Measurements from ENCODE around the gene PRPSAP2.

Gene PRPSAP2

GRCh38 chr17:18960803-18961511, 103.0 kb downstream of the PRPSAP2 start:
- H3K4me1 ChIP-seq (ENCODE audit: control extremely low read depth in 1 of 4, control insufficient read depth in 4 of 4, insufficient read depth in 4 of 4, low read length in 3 of 4) = peaks cover 0 to 24% (median 16%) of the 10 kb centered on the region in 4 experiments
- POLR2A ChIA-PET = interaction anchor here (1.1 kb wide), 1 partner anchor 15 kb away, joined by 3 read pairs; no protein-coding TSS in a partner anchor

DNA sequence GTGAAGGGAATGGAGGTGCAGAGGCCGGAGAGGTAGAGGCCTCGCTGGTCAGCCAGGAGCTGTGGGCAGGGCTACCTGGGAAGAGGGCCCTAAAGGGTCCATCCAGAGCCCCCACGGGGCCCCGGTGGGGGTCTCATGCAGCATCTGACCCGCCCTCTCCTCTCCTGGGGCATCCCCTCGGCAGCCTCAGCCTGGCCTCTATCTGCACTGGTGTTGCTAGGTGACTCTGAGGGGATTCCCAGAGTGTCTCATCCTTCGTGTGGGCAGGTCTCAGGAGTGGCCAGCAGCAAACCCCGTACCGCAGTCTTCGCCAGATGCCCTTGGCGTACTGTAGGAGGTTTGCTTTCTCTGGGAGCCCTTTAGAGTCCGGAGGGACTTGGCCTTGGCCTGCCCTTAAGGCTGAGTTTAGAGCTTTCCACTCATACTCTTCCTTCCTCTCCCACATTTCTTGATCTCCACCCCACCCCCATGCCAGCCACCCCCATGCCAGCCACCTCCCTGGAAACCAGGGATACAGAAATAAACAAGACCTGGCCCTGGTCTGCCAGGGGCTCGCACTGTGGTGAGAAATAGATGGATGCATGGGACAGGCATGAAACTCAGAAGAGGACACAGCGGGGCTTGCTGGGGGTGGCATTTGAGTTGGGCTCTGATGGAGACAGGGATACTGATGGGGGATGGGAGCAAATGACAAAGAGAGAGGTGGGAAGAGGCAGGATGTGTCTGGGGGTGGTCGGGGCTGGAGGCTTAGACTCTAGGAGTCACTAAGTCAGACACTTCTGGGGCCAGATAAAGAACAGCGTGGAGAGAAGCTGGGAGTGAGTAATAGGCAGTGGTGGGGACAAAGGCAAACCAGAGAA, 103.9 kb downstream of the PRPSAP2 start:
- ChIA-PET POLR2A (no interaction called here), CTCF (interaction anchor here (0.8 to 4.2 kb wide), 19 partner anchors 8 to 260 kb away, joined by 3 to 29 read pairs (median 6); partner anchors contain the start of genes FAM83G and SLC5A10)
- peak in 1 of 3 donors; percentile 25 for DNase-seq
- Histone ChIP-seq H3K4me3 (ENCODE audit: control insufficient read depth in 1 of 7, extremely low read depth in 1 of 7, insufficient read depth in 4 of 7, low read depth in 2 of 7, low read length in 6 of 7) (no peak overlapping the region), H3K27me3 (replicated peaks in 2 of 5; ENCODE audit: control insufficient read depth in 4 of 5, insufficient read depth in 5 of 5, low read length in 4 of 5) (no peaks in the 10 kb centered on the region), H3K27ac (ENCODE audit: insufficient read depth in 1 of 2, low read depth in 1 of 2, low read length in 2 of 2, poor library complexity in 1 of 2, severe bottlenecking in 2 of 2) (no peak overlapping the region), H3K36me3 (ENCODE audit: control insufficient read depth in 4 of 4, insufficient read depth in 4 of 4, low read length in 3 of 4) (no peaks in the 10 kb centered on the region), H3K9me3 (ENCODE audit: control extremely low read depth in 1 of 5, control insufficient read depth in 4 of 5, insufficient read depth in 2 of 5, low read depth in 1 of 5, low read length in 4 of 5) (no peaks in the 10 kb centered on the region), H3K4me1 (ENCODE audit: control extremely low read depth in 1 of 4, control insufficient read depth in 4 of 4, insufficient read depth in 4 of 4, low read length in 3 of 4) (peaks cover 0 to 31% (median 24%) of the 10 kb centered on the region in 4 experiments)
- 96% methylated on average over 8 of the region's 16 CpGs for WGBS (ENCODE audit: insufficient coverage)

More at GRCh38 chr17:18960803-18961511, 103.0 kb downstream of the PRPSAP2 start:
- H3K27me3 ChIP-seq (replicated peaks in 2 of 5; ENCODE audit: control insufficient read depth in 4 of 5, insufficient read depth in 5 of 5, low read length in 4 of 5) = no peaks in the 10 kb centered on the region
- 32% methylated on average over 14 of the region's 17 CpGs for WGBS (ENCODE audit: insufficient coverage)
- H3K36me3 ChIP-seq (ENCODE audit: control insufficient read depth in 4 of 4, insufficient read depth in 4 of 4, low read length in 3 of 4) = no peaks in the 10 kb centered on the region
- no peak overlapping the region for H3K4me3 ChIP-seq (ENCODE audit: control insufficient read depth in 1 of 7, extremely low read depth in 1 of 7, insufficient read depth in 4 of 7, low read depth in 2 of 7, low read length in 6 of 7)
- no peak overlapping the region for H3K27ac ChIP-seq (ENCODE audit: insufficient read depth in 1 of 2, low read depth in 1 of 2, low read length in 2 of 2, poor library complexity in 1 of 2, severe bottlenecking in 2 of 2)
- no peaks in the 10 kb centered on the region for H3K9me3 ChIP-seq (ENCODE audit: control extremely low read depth in 1 of 5, control insufficient read depth in 4 of 5, insufficient read depth in 2 of 5, low read depth in 1 of 5, low read length in 4 of 5)
- peak; percentile 49 to 64 (median 49) for DNase-seq
- CTCF ChIA-PET = interaction anchor here (0.8 to 4.2 kb wide), 21 partner anchors 8 to 259 kb away, joined by 3 to 29 read pairs (median 5); partner anchors contain the start of genes FAM83G and SLC5A10

- CTCF ChIA-PET = interaction anchor here (1.8 to 4.2 kb wide), 4 partner anchors 32 to 67 kb away, joined by 5 to 29 read pairs (median 12); no protein-coding TSS in a partner anchor
- WGBS (ENCODE audit: insufficient coverage) = 100% methylated on average over 6 of the region's 6 CpGs
Observed at GRCh38 chr17:18962494-18962815, 104.5 kb downstream of the PRPSAP2 start.

DNA sequence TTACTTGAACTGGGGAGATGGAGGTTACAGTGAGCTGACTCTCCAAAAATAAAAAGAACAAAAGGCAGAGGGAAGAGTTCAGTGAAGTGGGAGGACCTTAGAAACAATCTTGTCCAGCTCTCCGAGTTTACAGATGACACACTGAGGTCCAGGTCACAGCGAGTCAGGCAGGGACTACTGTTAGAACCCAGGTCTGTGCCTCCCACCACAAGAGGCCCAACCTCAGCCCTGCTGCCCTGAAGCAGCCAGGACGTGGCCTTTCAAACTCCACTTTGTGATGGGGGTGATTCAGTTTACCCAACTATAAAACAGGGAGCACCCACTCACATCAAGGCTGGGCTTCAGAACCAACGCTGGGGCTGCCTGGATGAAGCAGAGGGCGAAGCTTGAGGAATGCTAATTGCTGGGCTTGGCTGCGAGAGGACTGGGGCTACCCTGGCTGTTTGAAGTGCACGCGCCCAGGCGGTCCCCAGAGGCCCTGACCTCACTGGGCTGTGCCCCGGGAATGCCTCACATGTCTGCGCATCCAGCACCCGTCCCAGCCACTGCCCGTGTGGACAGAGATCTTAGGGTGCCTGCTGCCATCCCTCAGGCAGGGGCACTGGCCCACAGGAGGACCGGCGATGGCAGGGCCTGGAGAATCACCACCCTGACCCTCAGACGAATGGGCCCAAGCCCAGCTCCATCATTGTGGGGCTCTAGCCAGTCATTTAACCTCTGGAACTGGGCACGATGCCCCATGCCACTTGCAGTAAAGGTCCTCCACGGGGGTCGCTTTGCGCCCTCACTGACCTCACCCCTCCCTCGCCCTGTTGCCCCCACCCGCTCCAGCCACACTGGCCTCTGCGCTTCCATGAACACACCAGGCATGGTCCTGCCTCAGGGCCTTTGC, 105.4 kb downstream of the PRPSAP2 start:
- no peak overlapping the region for H3K4me3 ChIP-seq (ENCODE audit: control insufficient read depth in 1 of 7, extremely low read depth in 1 of 7, insufficient read depth in 4 of 7, low read depth in 2 of 7, low read length in 6 of 7)
- 98% methylated on average over 21 of the region's 23 CpGs for WGBS (ENCODE audit: insufficient coverage)
- CTCF ChIA-PET = interaction anchor here (0.8 to 4.2 kb wide), 2 partner anchors 25 to 36 kb away, joined by 3 to 29 read pairs; no protein-coding TSS in a partner anchor
- no peak overlapping the region for H3K27ac ChIP-seq (ENCODE audit: insufficient read depth in 1 of 2, low read depth in 1 of 2, low read length in 2 of 2, poor library complexity in 1 of 2, severe bottlenecking in 2 of 2)
- H3K27me3 ChIP-seq (replicated peaks in 2 of 5; ENCODE audit: control insufficient read depth in 4 of 5, insufficient read depth in 5 of 5, low read length in 4 of 5) = no peaks in the 10 kb centered on the region
- H3K36me3 ChIP-seq (ENCODE audit: control insufficient read depth in 4 of 4, insufficient read depth in 4 of 4, low read length in 3 of 4) = no peaks in the 10 kb centered on the region
- DNase-seq = no peak
- POLR2A ChIA-PET = no interaction called here
- no peaks in the 10 kb centered on the region for H3K9me3 ChIP-seq (ENCODE audit: control extremely low read depth in 1 of 5, control insufficient read depth in 4 of 5, insufficient read depth in 2 of 5, low read depth in 1 of 5, low read length in 4 of 5)
- peaks cover 0 to 46% (median 38%) of the 10 kb centered on the region in 4 experiments for H3K4me1 ChIP-seq (ENCODE audit: control extremely low read depth in 1 of 4, control insufficient read depth in 4 of 4, insufficient read depth in 4 of 4, low read length in 3 of 4)

More at GRCh38 chr17:18962494-18962815, 104.5 kb downstream of the PRPSAP2 start:
- Histone ChIP-seq H3K9me3 (ENCODE audit: control extremely low read depth in 1 of 5, control insufficient read depth in 4 of 5, insufficient read depth in 2 of 5, low read depth in 1 of 5, low read length in 4 of 5) (no peaks in the 10 kb centered on the region), H3K4me3 (ENCODE audit: control insufficient read depth in 1 of 7, extremely low read depth in 1 of 7, insufficient read depth in 4 of 7, low read depth in 2 of 7, low read length in 6 of 7) (no peak overlapping the region), H3K4me1 (ENCODE audit: control extremely low read depth in 1 of 4, control insufficient read depth in 4 of 4, insufficient read depth in 4 of 4, low read length in 3 of 4) (peaks cover 0 to 37% (median 29%) of the 10 kb centered on the region in 4 experiments), H3K36me3 (ENCODE audit: control insufficient read depth in 4 of 4, insufficient read depth in 4 of 4, low read length in 3 of 4) (no peaks in the 10 kb centered on the region), H3K27me3 (replicated peaks in 2 of 5; ENCODE audit: control insufficient read depth in 4 of 5, insufficient read depth in 5 of 5, low read length in 4 of 5) (no peaks in the 10 kb centered on the region), H3K27ac (ENCODE audit: insufficient read depth in 1 of 2, low read depth in 1 of 2, low read length in 2 of 2, poor library complexity in 1 of 2, severe bottlenecking in 2 of 2) (no peak overlapping the region)
- DNase-seq = no peak
- POLR2A ChIA-PET = no interaction called here

DNA sequence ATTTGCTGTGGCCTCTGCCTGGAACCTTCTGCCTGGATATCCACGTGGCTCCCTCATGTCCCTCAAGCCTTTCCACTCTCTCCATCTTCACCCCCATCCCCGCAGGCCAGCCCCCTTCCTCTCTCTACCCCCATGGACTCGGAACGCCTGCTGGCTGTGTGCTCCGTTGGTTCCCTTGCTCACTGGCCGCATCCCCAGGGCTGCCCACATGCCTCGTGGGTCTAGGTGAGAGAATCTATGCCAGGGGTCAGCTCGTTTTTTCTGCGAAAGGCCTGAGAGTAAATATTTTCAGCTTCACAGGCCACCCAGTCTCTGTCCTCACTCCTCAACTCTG, 106.1 kb downstream of the PRPSAP2 start:
- H3K27me3 ChIP-seq (replicated peaks in 2 of 5; ENCODE audit: control insufficient read depth in 4 of 5, insufficient read depth in 5 of 5, low read length in 4 of 5) = no peaks in the 10 kb centered on the region
- H3K4me1 ChIP-seq (ENCODE audit: control extremely low read depth in 1 of 4, control insufficient read depth in 4 of 4, insufficient read depth in 4 of 4, low read length in 3 of 4) = peaks cover 0 to 52% (median 44%) of the 10 kb centered on the region in 4 experiments
- H3K36me3 ChIP-seq (ENCODE audit: control insufficient read depth in 4 of 4, insufficient read depth in 4 of 4, low read length in 3 of 4) = no peaks in the 10 kb centered on the region
- H3K27ac ChIP-seq (ENCODE audit: insufficient read depth in 1 of 2, low read depth in 1 of 2, low read length in 2 of 2, poor library complexity in 1 of 2, severe bottlenecking in 2 of 2) = no peak overlapping the region
- H3K9me3 ChIP-seq (ENCODE audit: control extremely low read depth in 1 of 5, control insufficient read depth in 4 of 5, insufficient read depth in 2 of 5, low read depth in 1 of 5, low read length in 4 of 5) = no peaks in the 10 kb centered on the region
- POLR2A ChIA-PET = no interaction called here
- WGBS (ENCODE audit: insufficient coverage) = 98% methylated on average over 8 of the region's 9 CpGs
- CTCF ChIA-PET = interaction anchor here (0.8 to 4.2 kb wide), 2 partner anchors 25 to 35 kb away, joined by 3 to 29 read pairs; no protein-coding TSS in a partner anchor
- DNase-seq = no peak
- H3K4me3 ChIP-seq (ENCODE audit: control insufficient read depth in 1 of 7, extremely low read depth in 1 of 7, insufficient read depth in 4 of 7, low read depth in 2 of 7, low read length in 6 of 7) = no peak overlapping the region

DNA sequence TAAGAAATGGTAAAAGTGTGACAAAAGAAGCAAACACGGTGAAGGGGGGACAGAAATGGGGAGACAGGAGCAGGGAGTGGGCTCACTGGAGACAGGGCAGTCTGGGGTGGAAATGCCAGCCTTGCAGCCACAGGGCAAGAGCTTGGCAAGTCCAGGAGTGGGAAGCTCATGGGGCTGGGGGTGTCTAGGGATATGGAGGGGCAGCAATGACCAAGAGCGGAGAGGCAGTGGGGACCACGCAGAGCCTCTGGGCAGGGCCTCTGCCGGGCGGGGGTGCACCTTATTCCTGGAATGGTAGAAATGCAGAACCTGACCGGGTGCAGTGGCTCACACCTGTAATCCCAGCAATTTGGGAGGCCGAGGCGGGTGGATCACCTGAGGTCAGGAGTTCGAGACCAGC, 106.6 kb downstream of the PRPSAP2 start:
- Histone ChIP-seq H3K9me3 (ENCODE audit: control extremely low read depth in 1 of 5, control insufficient read depth in 4 of 5, insufficient read depth in 2 of 5, low read depth in 1 of 5, low read length in 4 of 5) (no peaks in the 10 kb centered on the region), H3K27me3 (replicated peaks in 2 of 5; ENCODE audit: control insufficient read depth in 4 of 5, insufficient read depth in 5 of 5, low read length in 4 of 5) (no peaks in the 10 kb centered on the region), H3K36me3 (ENCODE audit: control insufficient read depth in 4 of 4, insufficient read depth in 4 of 4, low read length in 3 of 4) (no peaks in the 10 kb centered on the region), H3K4me1 (ENCODE audit: control extremely low read depth in 1 of 4, control insufficient read depth in 4 of 4, insufficient read depth in 4 of 4, low read length in 3 of 4) (peaks cover 0 to 58% (median 48%) of the 10 kb centered on the region in 4 experiments), H3K27ac (ENCODE audit: insufficient read depth in 1 of 2, low read depth in 1 of 2, low read length in 2 of 2, poor library complexity in 1 of 2, severe bottlenecking in 2 of 2) (no peak overlapping the region), H3K4me3 (ENCODE audit: control insufficient read depth in 1 of 7, extremely low read depth in 1 of 7, insufficient read depth in 4 of 7, low read depth in 2 of 7, low read length in 6 of 7) (no peak overlapping the region)
- ChIA-PET POLR2A (interaction anchor here (0.6 kb wide), 1 partner anchor 40 kb away, joined by 3 read pairs; the partner anchor contains the start of gene FAM83G), CTCF (no interaction called here)
- WGBS (ENCODE audit: insufficient coverage) = 96% methylated on average over 6 of the region's 9 CpGs
- no peak for DNase-seq
